Measurements from ENCODE around the gene PHEX. TPM values are rescaled to one million over a fixed set of nuclear protein-coding genes. Genes with fewer than 3 reads are reported as not detected.
A peak's percentile ranks its signal among the peaks of the same experiment; 100 is the strongest.

The PHEX gene
- polyA plus RNA-seq, 1 donor (not counting 4 experiments of a cell fraction or from before 2014, with no cell fraction given), result 0.80 TPM

- dilution Hi-C loops (cut with MboI; ENCODE audit: extremely low pct_ligation_motif_present, low sequenced_read_pairs), result no loop called here
- Histone ChIP-seq H4K20me1 (ENCODE audit: control insufficient read depth, extremely low read depth, insufficient read depth, low read length) (no peaks in the 10 kb centered on the region), H3K9ac (ENCODE audit: control insufficient read depth, extremely low read depth, insufficient read depth, low read length) (peak overlapping the region; percentile 68), H3K9me1 (ENCODE audit: control insufficient read depth, extremely low read depth, insufficient read depth, low read length) (no peaks in the 10 kb centered on the region), H2AFZ (ENCODE audit: control insufficient read depth, low read length) (peak overlapping the region; percentile 69), H3K4me2 (ENCODE audit: control insufficient read depth, extremely low read depth, insufficient read depth, low read depth, low read length) (peak overlapping the region; percentile 88), H3K79me2 (ENCODE audit: control insufficient read depth, insufficient read depth, low read length) (no peaks in the 10 kb centered on the region), H3K9me3 (ENCODE audit: control insufficient read depth, low read depth, low read length) (no peaks in the 10 kb centered on the region), H3K4me1 (ENCODE audit: control insufficient read depth, extremely low read depth, insufficient read depth, low read length) (peaks cover 31% of the 10 kb centered on the region), H3K36me3 (ENCODE audit: control insufficient read depth in 2 of 2, extremely low read depth in 1 of 2, insufficient read depth in 2 of 2, low read length in 2 of 2) (no peaks in the 10 kb centered on the region), H3K4me3 (ENCODE audit: control insufficient read depth in 2 of 3, extremely low read depth in 1 of 3, insufficient read depth in 2 of 3, low read depth in 1 of 3, low read length in 3 of 3) (no peak overlapping the region), H3K27ac (ENCODE audit: control insufficient read depth, insufficient read depth, low read length) (peak overlapping the region; percentile 91), H3K27me3 (ENCODE audit: control insufficient read depth, extremely low read depth, insufficient read depth, low read length) (no peaks in the 10 kb centered on the region)
- TF ChIP-seq EZH2 (IDR thresholded peaks at IDR 0.05; ENCODE audit: low read length), result no peak
- TF ChIP-seq, protein P1, sequence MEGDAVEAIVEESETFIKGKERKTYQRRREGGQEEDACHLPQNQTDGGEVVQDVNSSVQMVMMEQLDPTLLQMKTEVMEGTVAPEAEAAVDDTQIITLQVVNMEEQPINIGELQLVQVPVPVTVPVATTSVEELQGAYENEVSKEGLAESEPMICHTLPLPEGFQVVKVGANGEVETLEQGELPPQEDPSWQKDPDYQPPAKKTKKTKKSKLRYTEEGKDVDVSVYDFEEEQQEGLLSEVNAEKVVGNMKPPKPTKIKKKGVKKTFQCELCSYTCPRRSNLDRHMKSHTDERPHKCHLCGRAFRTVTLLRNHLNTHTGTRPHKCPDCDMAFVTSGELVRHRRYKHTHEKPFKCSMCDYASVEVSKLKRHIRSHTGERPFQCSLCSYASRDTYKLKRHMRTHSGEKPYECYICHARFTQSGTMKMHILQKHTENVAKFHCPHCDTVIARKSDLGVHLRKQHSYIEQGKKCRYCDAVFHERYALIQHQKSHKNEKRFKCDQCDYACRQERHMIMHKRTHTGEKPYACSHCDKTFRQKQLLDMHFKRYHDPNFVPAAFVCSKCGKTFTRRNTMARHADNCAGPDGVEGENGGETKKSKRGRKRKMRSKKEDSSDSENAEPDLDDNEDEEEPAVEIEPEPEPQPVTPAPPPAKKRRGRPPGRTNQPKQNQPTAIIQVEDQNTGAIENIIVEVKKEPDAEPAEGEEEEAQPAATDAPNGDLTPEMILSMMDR (optimal IDR thresholded peaks at IDR 0.05 in 1 of 3, IDR thresholded peaks at IDR 0.05 in 1 of 3, conservative IDR thresholded peaks at IDR 0.05 in 1 of 3; ENCODE audit: extremely low read depth in 1 of 3, insufficient read depth in 2 of 3, low read length in 3 of 3), result no peak
- no peak for FAIRE-seq
- DNase-seq (ENCODE audit: low read depth, low spot score), result no peak
Observed at GRCh38 chrX:22136711-22137110, 104.6 kb downstream of the PHEX start.

DNA sequence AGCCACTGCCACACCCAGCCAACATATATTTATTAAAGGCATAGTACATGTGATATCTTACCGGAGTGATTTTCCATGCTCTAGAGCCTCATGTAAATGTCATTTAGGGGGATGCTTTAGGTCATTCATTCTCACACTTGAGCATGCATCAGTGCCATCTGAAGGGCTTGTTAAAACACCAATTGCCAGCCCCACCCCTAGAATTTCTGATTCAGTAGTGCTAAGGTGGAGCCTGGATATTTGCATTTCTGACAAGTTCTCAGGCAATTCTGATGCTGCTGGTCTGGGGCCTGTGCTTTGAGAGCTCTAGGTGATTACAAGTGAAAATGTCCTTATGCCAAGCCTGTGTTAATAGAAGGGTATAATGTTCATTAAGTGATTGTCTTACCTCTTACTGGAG is 107.7 kb downstream of the PHEX start:
- no peaks in the 10 kb centered on the region for H3K79me2 ChIP-seq (ENCODE audit: control insufficient read depth, insufficient read depth, low read length)
- DNase-seq (ENCODE audit: low read depth, low spot score) (no peak), FAIRE-seq (no peak)
- peaks cover 26% of the 10 kb centered on the region for H3K4me1 ChIP-seq (ENCODE audit: control insufficient read depth, extremely low read depth, insufficient read depth, low read length)
- H3K4me2 ChIP-seq (ENCODE audit: control insufficient read depth, extremely low read depth, insufficient read depth, low read depth, low read length), result no peak overlapping the region
- no peaks in the 10 kb centered on the region for H4K20me1 ChIP-seq (ENCODE audit: control insufficient read depth, extremely low read depth, insufficient read depth, low read length)
- H3K4me3 ChIP-seq (ENCODE audit: control insufficient read depth in 2 of 3, extremely low read depth in 1 of 3, insufficient read depth in 2 of 3, low read depth in 1 of 3, low read length in 3 of 3), result no peak overlapping the region
- dilution Hi-C loops (cut with MboI; ENCODE audit: extremely low pct_ligation_motif_present, low sequenced_read_pairs), result no loop called here
- H3K9me1 ChIP-seq (ENCODE audit: control insufficient read depth, extremely low read depth, insufficient read depth, low read length), result no peaks in the 10 kb centered on the region
- H3K36me3 ChIP-seq (ENCODE audit: control insufficient read depth in 2 of 2, extremely low read depth in 1 of 2, insufficient read depth in 2 of 2, low read length in 2 of 2), result no peaks in the 10 kb centered on the region
- no peaks in the 10 kb centered on the region for H3K9me3 ChIP-seq (ENCODE audit: control insufficient read depth, low read depth, low read length)
- TF ChIP-seq, protein P1 (optimal IDR thresholded peaks at IDR 0.05 in 1 of 3, IDR thresholded peaks at IDR 0.05 in 1 of 3, conservative IDR thresholded peaks at IDR 0.05 in 1 of 3; ENCODE audit: extremely low read depth in 1 of 3, insufficient read depth in 2 of 3, low read length in 3 of 3), result no peak
- TF ChIP-seq EZH2 (IDR thresholded peaks at IDR 0.05; ENCODE audit: low read length), result no peak
- no peak overlapping the region for H3K9ac ChIP-seq (ENCODE audit: control insufficient read depth, extremely low read depth, insufficient read depth, low read length)
- no peak overlapping the region for H3K27ac ChIP-seq (ENCODE audit: control insufficient read depth, insufficient read depth, low read length)
- H3K27me3 ChIP-seq (ENCODE audit: control insufficient read depth, extremely low read depth, insufficient read depth, low read length), result no peaks in the 10 kb centered on the region
- H2AFZ ChIP-seq (ENCODE audit: control insufficient read depth, low read length), result no peak overlapping the region
